GM13976 (cell line): Measurements from ENCODE around the gene RNF34.

ENCODE experiments used
- DNase-seq: peaks from one replicate; pipeline ENCODE4 v3.0.0; 2012; ENCODE audit warnings: low spot score
- in situ Hi-C: fragments of 300-500 bp; cut with MboI; formaldehyde crosslinking; loops from one replicate; pipeline ENCODE4 v1.12.0; 2022; ENCODE audit warnings: low sequenced_read_pairs, mixed read lengths, inconsistent platforms; ENCODE audit not compliant: unreplicated experiment
- TF ChIP-seq, protein P1 (sequence below): IDR thresholded peaks from 2 replicates; pipeline ENCODE4 v1.5.1; 2012; ENCODE audit warnings: borderline replicate concordance, mild to moderate bottlenecking; ENCODE audit not compliant: insufficient read depth; ENCODE audit errors: extremely low read depth, missing control alignments, control extremely low read depth

RNF34 gene

GRCh38 chr12:121436706-121437105 lies 36.8 kb downstream of the RNF34 start:
- DNase-seq: no peak
- in situ Hi-C loops: loop anchor here (25.0 kb wide), 1 partner anchor 99 kb away; no protein-coding TSS in a partner anchor
- TF ChIP-seq, protein P1, sequence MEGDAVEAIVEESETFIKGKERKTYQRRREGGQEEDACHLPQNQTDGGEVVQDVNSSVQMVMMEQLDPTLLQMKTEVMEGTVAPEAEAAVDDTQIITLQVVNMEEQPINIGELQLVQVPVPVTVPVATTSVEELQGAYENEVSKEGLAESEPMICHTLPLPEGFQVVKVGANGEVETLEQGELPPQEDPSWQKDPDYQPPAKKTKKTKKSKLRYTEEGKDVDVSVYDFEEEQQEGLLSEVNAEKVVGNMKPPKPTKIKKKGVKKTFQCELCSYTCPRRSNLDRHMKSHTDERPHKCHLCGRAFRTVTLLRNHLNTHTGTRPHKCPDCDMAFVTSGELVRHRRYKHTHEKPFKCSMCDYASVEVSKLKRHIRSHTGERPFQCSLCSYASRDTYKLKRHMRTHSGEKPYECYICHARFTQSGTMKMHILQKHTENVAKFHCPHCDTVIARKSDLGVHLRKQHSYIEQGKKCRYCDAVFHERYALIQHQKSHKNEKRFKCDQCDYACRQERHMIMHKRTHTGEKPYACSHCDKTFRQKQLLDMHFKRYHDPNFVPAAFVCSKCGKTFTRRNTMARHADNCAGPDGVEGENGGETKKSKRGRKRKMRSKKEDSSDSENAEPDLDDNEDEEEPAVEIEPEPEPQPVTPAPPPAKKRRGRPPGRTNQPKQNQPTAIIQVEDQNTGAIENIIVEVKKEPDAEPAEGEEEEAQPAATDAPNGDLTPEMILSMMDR: no peak

DNA sequence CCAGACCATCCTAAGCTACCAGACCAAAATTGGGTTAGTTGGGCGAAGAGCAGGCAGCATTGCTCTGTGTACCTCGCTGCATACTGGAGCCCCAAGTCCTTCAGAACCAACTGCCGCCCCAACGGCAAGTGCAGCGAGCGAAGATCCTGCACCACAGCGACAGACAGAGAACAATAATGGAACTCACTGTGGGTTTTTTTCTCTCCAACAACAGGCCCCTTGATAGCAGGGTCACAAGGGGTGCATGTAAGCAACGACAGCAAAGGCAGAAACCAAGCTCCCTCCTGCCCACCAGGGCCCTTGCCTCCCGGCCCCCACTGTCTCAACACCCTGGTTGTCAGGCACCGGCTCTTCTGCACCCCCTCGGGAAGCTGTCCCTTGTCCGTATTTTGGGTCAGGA lies 39.0 kb downstream of the RNF34 start:
- in situ Hi-C loops: loop anchor here (25.0 kb wide), 1 partner anchor 102 kb away; no protein-coding TSS in a partner anchor
- TF ChIP-seq, protein P1: no peak

GRCh38 chr12:121439715-121440114 lies 39.8 kb downstream of the RNF34 start:
- no peak for DNase-seq
- TF ChIP-seq, protein P1: no peak
- in situ Hi-C loops: loop anchor here (25.0 kb wide), 1 partner anchor 102 kb away; no protein-coding TSS in a partner anchor

More for the DNA sequence above, 39.0 kb downstream of the RNF34 start:
- DNase-seq: no peak

- in situ Hi-C loops: loop anchor here (25.0 kb wide), 1 partner anchor 103 kb away; no protein-coding TSS in a partner anchor
- no peak for DNase-seq
- TF ChIP-seq, protein P1: no peak
Measured at GRCh38 chr12:121440768-121441167, 40.9 kb downstream of the RNF34 start.

DNA sequence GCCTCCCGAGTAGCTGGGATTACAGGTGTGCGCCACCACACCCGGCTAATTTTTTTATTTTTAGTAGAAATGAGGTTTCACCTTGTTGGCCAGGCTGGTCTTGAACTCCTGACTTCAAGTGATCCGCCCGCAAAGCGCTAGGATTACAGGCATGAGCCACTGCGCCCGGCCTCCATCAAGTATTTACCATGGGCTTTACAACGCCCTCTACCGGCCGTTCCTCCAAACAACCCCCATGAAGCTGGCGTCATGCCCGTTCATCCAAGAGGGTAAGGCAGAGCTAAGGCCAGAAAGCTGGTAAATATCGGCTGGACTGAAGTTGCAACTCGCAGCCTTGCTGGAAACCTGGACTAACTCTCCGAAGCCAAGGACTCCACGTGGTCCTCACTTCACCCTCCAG lies 41.6 kb downstream of the RNF34 start:
- in situ Hi-C loops: loop anchor here (25.0 kb wide), 1 partner anchor 104 kb away; no protein-coding TSS in a partner anchor
- TF ChIP-seq, protein P1: no peak
- DNase-seq: no peak

DNA sequence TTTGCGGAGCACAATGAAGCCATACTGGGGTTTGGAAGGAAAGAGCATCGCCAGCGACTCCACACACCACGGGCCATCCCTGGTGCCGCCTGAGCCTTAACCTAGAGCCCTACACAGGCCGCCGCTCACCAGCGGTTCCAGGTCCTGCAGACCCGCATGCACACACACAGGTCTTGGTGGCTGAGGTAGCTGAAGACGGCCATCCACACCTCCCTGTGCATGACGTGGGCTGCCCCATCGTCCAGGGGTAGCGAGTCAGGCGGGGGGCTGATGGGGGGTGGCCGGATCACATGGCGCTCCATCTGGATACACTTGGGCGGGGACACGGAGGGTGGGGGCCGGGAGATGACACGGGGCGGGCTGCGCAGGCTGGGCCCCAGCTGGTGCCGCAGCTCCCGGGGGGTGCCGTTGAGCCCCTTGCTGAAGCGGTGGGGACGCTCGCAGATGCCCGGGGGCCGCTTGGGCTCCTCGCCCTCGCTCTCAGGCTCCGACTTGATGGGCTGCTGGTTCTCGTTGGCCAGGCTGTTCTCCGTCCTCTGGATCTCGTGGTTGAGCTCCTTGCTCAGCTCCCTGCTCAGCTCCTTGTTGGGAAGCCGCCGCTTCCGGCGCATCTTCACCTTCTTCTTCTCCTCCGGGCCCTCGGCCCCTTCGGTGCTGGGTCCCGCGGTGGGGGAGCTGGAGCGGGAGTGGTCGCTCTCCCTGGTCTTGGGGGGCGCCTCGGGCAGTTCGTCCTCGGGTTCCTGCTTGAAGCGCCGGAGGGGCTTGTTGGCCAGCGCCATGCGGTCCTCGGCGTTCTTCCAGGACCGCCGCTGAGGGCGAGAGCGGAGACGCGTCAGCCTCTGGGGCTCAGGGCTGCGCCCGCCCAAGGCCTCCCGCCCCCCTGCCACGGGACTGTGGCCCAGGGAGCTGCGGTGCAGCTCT lies 42.4 kb downstream of the RNF34 start:
- TF ChIP-seq, protein P1: no peak
- in situ Hi-C loops: loop anchor here (25.0 kb wide), 1 partner anchor 105 kb away; no protein-coding TSS in a partner anchor
- DNase-seq: no peak
